DND-41 (cell line): Measurements from ENCODE around the gene IQGAP2.

Source experiments
- EZH2 ChIP-seq: IDR thresholded peaks from 3 replicates; pipeline ENCODE4 v1.6.1; 2012; ENCODE audit warnings: borderline replicate concordance, low read depth, mild to moderate bottlenecking, moderate library complexity, low read length, inconsistent platforms; ENCODE audit not compliant: severe bottlenecking
- TF ChIP-seq, protein P1 (sequence below): IDR thresholded peaks from 2 replicates; pipeline ENCODE4 v1.5.1; 2012; ENCODE audit warnings: borderline replicate concordance, low read length, moderate library complexity, mild to moderate bottlenecking; ENCODE audit not compliant: poor library complexity, severe bottlenecking; ENCODE audit errors: extremely low read depth

DNA sequence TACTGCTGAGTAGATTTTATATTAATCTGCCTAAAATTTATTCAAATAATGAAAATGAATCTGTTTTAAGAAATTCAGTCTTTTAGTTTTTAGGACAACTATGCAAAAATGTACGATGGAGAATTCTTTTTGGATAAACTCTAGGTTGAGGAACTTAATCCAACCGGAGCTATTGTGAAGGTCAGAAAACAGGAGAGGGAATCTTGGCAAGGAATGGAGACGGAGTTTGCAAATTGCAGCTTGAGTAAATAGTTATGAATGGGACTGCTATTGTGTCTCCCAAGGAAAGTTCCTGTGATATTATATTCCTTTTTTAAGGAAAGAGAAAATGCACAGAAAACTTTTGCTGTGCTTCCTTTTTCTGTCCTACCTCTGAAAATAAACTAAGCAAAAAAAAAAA lies 67.9 kb downstream of the IQGAP2 start:
- TF ChIP-seq, protein P1, sequence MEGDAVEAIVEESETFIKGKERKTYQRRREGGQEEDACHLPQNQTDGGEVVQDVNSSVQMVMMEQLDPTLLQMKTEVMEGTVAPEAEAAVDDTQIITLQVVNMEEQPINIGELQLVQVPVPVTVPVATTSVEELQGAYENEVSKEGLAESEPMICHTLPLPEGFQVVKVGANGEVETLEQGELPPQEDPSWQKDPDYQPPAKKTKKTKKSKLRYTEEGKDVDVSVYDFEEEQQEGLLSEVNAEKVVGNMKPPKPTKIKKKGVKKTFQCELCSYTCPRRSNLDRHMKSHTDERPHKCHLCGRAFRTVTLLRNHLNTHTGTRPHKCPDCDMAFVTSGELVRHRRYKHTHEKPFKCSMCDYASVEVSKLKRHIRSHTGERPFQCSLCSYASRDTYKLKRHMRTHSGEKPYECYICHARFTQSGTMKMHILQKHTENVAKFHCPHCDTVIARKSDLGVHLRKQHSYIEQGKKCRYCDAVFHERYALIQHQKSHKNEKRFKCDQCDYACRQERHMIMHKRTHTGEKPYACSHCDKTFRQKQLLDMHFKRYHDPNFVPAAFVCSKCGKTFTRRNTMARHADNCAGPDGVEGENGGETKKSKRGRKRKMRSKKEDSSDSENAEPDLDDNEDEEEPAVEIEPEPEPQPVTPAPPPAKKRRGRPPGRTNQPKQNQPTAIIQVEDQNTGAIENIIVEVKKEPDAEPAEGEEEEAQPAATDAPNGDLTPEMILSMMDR = no peak
- no peak for TF ChIP-seq EZH2
